ENCODE results near the gene KCNQ1.

KCNQ1 gene

DNA sequence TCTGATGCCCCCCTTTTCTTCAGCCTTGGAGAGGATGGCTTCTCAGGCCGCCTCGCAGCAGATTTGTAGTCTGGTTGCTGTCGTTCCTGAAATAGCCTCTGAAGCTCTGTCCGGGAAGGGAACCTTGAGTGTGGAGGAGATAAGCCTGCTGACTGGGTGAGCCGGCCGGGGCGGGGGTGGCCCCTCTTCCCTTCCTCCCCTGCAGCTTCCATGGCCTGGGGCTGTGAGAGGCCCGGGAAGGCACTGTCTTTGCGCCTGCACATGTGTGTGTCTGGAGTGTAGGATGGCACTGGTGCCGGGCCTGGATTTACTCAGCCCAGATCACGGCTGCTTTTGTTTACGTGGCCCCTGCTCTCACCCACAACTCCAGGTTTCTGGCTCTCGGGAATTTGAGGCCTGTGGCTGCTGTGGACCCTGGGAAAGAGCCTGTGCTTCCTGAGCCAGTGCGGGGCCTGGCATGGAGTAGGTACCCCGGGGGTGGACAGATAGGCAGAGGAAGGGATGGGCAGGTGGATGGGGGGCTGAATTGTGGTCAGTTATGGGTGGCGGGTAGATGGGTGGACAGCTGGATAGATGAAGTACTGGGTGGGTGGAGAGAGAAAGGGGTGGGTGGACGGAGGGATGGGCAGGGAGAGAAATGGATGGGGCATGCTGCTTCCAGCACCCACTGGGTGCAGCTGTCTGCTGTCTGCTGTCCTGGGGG, 16.6 kb downstream of the KCNQ1 start:
- DNase-seq (ENCODE audit: low read depth), result no peak

GRCh38 chr11:2461956-2462542, 17.2 kb downstream of the KCNQ1 start:
- DNase-seq (ENCODE audit: low read depth), result no peak

GRCh38 chr11:2462543-2462985, 17.8 kb downstream of the KCNQ1 start:
- no peak for DNase-seq (ENCODE audit: low read depth)

- no peak for DNase-seq (ENCODE audit: low read depth)
Observed at GRCh38 chr11:2462986-2463765, 18.4 kb downstream of the KCNQ1 start.

DNA sequence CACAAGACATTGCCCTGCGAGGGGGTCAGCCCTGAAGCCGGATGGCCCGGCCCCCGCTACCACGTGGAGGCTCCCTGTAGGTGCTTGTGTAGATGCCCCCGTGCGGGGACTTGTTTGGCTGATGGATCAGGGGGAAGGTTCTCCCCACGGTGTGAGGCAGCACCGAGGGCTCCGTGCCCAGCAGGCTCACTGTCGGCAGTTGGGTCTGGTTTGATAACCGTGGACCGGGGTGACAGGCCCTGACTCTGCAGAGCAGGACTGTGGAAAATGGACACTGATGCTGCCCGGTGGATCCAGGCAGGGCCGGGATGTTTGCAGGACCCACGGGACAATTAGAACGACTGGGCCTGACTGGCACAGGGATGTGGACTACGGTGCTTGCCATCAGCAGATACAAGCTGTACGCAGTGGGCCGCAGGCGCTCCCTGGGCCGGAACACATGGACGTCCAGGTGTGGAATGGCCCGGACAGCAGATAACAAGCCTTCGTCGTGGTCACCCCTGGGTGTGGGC, 19.0 kb downstream of the KCNQ1 start:
- no peak for DNase-seq (ENCODE audit: low read depth)

- no peak for DNase-seq (ENCODE audit: low read depth)
Observed at GRCh38 chr11:2464451-2465165, 19.8 kb downstream of the KCNQ1 start.

GRCh38 chr11:2465202-2466068, 20.6 kb downstream of the KCNQ1 start:
- DNase-seq (ENCODE audit: low read depth), result no peak

GRCh38 chr11:2466069-2466801, 21.4 kb downstream of the KCNQ1 start:
- no peak for DNase-seq (ENCODE audit: low read depth)

DNA sequence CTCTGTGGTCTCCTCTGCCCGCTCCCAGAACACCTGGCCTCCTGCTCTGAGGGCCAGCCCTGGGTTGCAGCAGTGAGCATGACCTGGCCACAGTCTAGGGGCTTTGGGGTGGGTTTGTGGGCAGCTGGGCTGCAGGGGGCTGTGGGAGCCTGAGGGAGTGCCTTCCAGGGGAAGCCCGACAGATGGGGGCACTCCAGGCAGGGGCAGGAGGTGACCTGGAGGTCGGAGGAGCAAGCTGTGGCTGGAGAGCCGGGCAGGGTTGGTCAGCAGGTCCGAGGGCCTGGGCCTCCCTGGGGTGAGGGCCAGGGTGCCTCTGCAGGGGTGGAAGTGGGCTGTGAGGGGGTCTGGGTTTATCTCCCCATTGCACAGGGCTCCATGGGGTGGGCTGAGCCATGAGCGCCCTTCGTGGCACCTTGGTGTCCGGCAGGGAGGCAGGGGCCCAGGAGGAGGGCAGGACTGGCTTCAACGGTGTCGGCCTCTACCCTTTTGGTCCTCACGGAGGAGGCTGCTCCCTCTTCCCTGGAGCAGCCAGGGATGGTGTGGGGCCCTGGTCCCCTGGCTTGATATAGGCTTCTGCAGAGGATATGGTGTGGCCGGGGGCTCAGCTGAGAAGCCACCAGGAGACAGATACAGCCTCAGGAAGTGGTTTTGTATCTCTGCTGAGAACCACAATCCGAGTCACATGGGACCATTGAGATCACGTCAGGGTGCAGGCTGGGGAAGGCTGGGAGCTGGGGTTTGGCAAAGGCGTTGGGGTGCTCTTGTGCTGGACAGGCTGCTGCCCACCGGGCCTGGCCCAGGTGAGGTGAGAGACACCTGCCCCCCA, 22.3 kb downstream of the KCNQ1 start:
- DNase-seq (ENCODE audit: low read depth), result peak; percentile 27

GRCh38 chr11:2467695-2468055, 22.9 kb downstream of the KCNQ1 start:
- DNase-seq (ENCODE audit: low read depth), result no peak

DNA sequence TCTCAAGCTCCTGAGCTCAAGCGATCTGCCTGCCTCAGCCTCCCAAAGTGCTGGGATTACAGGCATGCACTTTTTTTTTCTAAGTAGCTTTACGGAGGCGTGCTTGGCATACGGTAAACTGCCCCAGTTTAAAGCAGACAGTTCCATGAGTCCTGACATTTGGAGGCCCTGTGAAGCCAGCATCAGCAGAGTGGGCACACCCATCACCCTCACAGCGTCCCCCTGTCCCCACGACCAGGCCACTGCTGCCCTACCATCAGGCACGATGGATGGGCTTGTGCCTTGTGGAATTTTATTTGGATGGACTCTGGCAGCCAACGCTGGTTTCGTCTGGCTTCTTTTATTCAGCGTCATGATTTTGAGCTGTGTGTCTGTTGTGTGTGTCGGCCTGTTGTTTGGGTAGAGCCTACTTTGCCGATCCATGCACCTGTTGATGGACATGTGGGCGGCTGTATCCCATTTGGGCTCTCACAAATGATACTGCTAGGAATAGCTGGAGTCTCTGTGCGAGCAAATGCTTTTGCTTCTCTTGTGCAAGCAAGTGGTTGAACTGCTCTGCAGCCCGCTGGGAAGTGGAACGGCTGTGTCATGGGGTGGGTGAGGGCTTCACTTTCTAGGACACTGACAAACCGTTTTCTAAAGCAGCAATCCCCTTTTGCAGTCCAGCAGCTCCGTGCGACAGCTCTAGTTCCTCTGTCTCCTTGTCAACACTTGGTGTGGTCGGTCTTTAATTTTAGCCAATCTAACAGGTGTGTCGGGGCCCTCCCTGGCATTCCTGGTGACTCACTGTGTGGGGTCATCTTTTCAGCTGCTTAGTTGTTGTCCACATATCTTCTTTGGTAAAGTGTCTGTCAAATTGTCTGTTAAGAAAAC, 23.8 kb downstream of the KCNQ1 start:
- DNase-seq (ENCODE audit: low read depth), result no peak

- DNase-seq (ENCODE audit: low read depth), result no peak
Observed at GRCh38 chr11:2470495-2470894, 25.7 kb downstream of the KCNQ1 start.

DNA sequence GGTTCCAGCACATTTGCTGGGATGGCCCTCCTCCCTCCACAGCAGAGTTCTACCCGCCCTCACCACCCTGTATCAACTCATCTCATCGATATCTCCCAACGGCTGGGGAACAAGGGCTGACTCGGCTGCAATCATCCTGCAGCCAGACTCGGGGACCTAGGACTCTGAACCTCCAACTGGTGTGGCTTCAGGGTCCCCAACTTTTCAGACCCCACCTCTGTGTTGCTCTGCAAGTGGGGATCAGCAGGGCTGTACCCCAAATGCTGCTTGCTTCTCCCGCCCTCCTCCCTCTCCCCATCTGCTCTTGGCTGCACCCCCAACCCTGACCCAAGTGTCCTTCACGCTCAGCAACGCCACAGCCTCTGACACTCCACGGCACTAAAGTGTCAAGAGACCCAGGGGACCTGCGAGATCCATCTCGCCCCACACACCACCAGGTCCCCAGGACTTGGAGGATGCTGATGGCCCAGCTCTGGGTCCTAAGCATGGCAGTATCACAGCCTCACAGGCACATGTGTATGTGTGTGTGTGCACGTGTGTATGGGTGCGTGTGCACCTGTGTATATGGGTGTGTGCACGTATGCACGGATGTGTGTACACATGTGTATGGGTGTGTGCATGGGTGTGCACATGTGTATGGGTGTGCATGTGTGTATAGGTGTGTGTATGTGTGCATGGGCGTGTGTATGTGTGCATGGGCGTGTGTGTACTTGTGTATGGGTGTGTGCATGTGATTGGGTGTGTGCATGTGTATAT, 26.4 kb downstream of the KCNQ1 start:
- DNase-seq (ENCODE audit: low read depth), result no peak

DNA sequence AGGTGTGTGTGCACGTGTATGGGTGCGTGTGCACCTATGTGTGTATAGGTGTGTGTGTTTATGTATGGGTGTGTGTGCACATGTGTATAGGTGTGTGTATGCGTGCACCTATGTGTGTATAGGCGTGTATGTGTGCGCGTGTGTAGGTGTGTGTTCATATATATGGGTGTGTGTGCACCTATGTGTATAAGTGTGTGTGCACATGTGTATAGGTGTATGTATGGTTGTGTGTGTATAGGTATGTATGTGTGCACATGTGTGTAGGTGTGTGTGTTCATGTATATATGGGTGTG, 26.9 kb downstream of the KCNQ1 start:
- no peak for DNase-seq (ENCODE audit: low read depth)

- DNase-seq (ENCODE audit: low read depth), result no peak
Observed at GRCh38 chr11:2472428-2473186, 27.8 kb downstream of the KCNQ1 start.

- DNase-seq (ENCODE audit: low read depth), result no peak
Observed at GRCh38 chr11:2473361-2474058, 28.7 kb downstream of the KCNQ1 start.

All from T-helper 22 cell (primary cell).